RWPE1 (cell line): ENCODE measurements around the gene BEND4.

Experiments used
- CTCF ChIA-PET: fragments of 350-600 bp; sonication (Branson Sonifier 250); formaldehyde crosslinking; extraction: SDS; loops from one replicate; lab custom pipeline; 2021; lab: Yijun Ruan, JAX
- POLR2A ChIA-PET: fragments of 400-600 bp; formaldehyde crosslinking; extraction: SDS; loops from one replicate; lab custom pipeline; 2020; ENCODE audit warnings: antibody characterized with exemption; ENCODE audit not compliant: low non-redundant PET; lab: Yijun Ruan, JAX
- DNase-seq: peaks from one replicate; pipeline ENCODE4 v3.0.0; 2012; ENCODE audit warnings: low spot score
- H3K27ac ChIP-seq: fragments of 450-650 bp; 2 replicates; pipeline ENCODE4 v1.5.1; 2017
- TF ChIP-seq, protein P1 (sequence below): fragments of 450-650 bp; conservative IDR thresholded peaks from 2 replicates; pipeline ENCODE4 v1.5.1; 2017; ENCODE audit warnings: low read depth, mild to moderate bottlenecking

Gene BEND4

GRCh38 chr4:42119886-42120285 is 32.6 kb downstream of the BEND4 start:
- CTCF ChIA-PET, result no interaction called here
- no peak overlapping the region for H3K27ac ChIP-seq
- TF ChIP-seq, protein P1, sequence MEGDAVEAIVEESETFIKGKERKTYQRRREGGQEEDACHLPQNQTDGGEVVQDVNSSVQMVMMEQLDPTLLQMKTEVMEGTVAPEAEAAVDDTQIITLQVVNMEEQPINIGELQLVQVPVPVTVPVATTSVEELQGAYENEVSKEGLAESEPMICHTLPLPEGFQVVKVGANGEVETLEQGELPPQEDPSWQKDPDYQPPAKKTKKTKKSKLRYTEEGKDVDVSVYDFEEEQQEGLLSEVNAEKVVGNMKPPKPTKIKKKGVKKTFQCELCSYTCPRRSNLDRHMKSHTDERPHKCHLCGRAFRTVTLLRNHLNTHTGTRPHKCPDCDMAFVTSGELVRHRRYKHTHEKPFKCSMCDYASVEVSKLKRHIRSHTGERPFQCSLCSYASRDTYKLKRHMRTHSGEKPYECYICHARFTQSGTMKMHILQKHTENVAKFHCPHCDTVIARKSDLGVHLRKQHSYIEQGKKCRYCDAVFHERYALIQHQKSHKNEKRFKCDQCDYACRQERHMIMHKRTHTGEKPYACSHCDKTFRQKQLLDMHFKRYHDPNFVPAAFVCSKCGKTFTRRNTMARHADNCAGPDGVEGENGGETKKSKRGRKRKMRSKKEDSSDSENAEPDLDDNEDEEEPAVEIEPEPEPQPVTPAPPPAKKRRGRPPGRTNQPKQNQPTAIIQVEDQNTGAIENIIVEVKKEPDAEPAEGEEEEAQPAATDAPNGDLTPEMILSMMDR, result no peak
- DNase-seq, result no peak
- POLR2A ChIA-PET, result no interaction called here

GRCh38 chr4:42112846-42113245 is 39.6 kb downstream of the BEND4 start:
- ChIA-PET POLR2A (no interaction called here), CTCF (no interaction called here)
- DNase-seq, result no peak
- no peak overlapping the region for H3K27ac ChIP-seq
- TF ChIP-seq, protein P1, result no peak

DNA sequence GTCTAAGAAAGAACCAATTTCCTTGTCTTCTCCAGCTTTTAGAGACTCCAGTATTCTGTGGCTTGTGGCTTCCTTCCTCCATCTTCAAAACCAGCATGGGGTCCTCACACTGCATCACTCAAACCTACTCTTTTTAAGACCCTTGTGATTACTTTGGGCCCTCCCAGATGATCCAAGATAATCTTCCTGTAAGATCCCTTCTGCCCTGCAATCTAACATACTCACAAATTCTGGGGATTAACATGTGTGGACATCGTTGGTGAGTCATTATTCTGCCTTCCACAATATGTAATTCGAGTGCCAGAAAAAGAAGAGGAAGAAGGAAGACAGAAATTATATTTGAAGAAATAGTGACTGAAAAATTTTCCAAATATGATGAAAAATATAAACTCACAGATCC is 47.9 kb downstream of the BEND4 start:
- ChIA-PET CTCF (no interaction called here), POLR2A (no interaction called here)
- TF ChIP-seq, protein P1, result no peak
- DNase-seq, result peak; percentile 15
- no peak overlapping the region for H3K27ac ChIP-seq

DNA sequence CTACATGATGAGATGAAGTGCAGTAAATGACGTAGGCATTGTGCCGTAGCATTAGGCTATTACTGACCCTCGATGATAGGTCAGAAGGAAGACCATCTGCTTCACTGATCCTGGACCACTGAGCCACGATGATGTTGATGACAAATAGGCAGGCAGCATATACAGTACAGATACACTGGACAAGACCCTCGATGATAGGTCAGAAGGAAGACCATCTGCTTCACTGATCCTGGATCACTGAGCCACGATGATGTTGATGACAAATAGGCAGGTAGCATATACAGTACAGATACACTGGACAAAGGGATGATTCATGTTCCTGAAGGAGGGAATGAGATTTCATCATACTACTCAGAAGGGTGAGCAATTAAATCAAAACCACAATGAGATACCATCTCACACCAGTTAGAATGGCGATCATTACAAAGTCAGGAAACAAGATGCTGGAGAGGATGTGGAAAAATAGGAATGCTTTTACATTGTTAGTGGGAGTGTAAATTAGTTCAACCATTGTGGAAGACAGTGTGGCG is 50.9 kb downstream of the BEND4 start:
- no peak overlapping the region for H3K27ac ChIP-seq
- POLR2A ChIA-PET, result no interaction called here
- peak; percentile 61 for DNase-seq
- TF ChIP-seq, protein P1, result no peak
- CTCF ChIA-PET, result no interaction called here

DNA sequence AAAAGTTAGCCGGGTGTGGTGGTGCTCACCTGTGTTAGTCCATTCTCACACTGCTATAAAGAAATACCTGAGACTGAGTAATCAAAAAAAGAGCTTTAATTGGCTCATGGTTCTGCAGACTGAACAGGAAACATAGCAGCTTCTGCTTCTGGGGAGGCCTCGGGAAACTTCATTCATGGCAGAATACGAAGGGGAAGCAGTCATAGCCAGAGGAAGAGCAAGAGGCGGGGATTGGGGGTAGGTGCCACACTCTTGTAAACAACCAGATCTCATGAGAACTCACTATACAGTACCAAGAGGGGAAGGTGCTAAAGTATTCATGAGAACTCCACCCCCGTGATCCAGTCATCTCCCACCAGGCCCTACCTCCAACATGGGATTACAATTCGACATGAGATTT is 64.1 kb downstream of the BEND4 start:
- TF ChIP-seq, protein P1, result no peak
- CTCF ChIA-PET, result no interaction called here
- POLR2A ChIA-PET, result no interaction called here
- DNase-seq, result no peak
- H3K27ac ChIP-seq, result no peak overlapping the region

DNA sequence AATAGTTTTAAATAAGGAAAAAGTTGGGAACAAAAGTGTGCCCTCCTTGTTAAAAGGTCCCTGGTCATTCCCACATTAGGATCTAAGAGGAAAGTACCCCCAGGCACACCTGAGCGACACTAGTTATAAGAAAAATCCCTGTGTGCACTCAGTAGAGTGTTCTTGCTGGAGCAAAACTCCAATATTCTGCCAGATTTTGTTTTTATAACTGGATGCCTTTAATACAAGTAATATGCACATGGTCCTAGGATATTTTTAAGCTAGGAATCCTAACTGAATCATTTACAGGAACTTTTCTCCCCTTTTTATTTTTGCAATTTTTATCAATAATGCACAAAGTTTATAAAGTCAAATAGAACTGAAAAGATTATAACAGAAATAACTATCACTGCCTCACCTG is 68.6 kb downstream of the BEND4 start:
- H3K27ac ChIP-seq, result no peak overlapping the region
- TF ChIP-seq, protein P1, result no peak
- POLR2A ChIA-PET, result no interaction called here
- CTCF ChIA-PET, result no interaction called here
- no peak for DNase-seq
